Measurements from ENCODE around the gene SMCO4. TPM values are rescaled to one million over a fixed set of nuclear protein-coding genes. Genes with fewer than 3 reads are reported as not detected.

Gene SMCO4
- total and polyA plus RNA-seq, 2 donors: 11.7 to 34.3 TPM

GRCh38 chr11:93529707-93530467, 13.3 kb downstream of the SMCO4 start:
- no peaks in the 10 kb centered on the region for H3K4me1 ChIP-seq (ENCODE audit: insufficient read depth)
- H3K27ac ChIP-seq (ENCODE audit: low read depth): no peak overlapping the region
- no peak overlapping the region for H3K4me3 ChIP-seq (ENCODE audit: low read depth, low read length)
- 70% methylated on average over 9 of the region's 9 CpGs for WGBS
- no peaks in the 10 kb centered on the region for H3K36me3 ChIP-seq (ENCODE audit: insufficient read depth)
- no peak for DNase-seq (ENCODE audit: extremely low spot score)

GRCh38 chr11:93528757-93529645, 14.2 kb downstream of the SMCO4 start:
- H3K4me1 ChIP-seq (ENCODE audit: insufficient read depth): no peaks in the 10 kb centered on the region
- no peak overlapping the region for H3K27ac ChIP-seq (ENCODE audit: low read depth)
- no peaks in the 10 kb centered on the region for H3K36me3 ChIP-seq (ENCODE audit: insufficient read depth)
- no peak for DNase-seq (ENCODE audit: extremely low spot score)
- no peak overlapping the region for H3K4me3 ChIP-seq (ENCODE audit: low read depth, low read length)
- 70% methylated on average over 10 of the region's 10 CpGs for WGBS

GRCh38 chr11:93528252-93528651, 14.9 kb downstream of the SMCO4 start:
- WGBS: 69% methylated on average over 4 of the region's 4 CpGs
- H3K27ac ChIP-seq (ENCODE audit: low read depth): no peak overlapping the region
- no peaks in the 10 kb centered on the region for H3K36me3 ChIP-seq (ENCODE audit: insufficient read depth)
- no peaks in the 10 kb centered on the region for H3K4me1 ChIP-seq (ENCODE audit: insufficient read depth)
- no peak overlapping the region for H3K4me3 ChIP-seq (ENCODE audit: low read depth, low read length)
- DNase-seq (ENCODE audit: extremely low spot score): no peak

- H3K4me1 ChIP-seq (ENCODE audit: insufficient read depth): no peaks in the 10 kb centered on the region
- DNase-seq (ENCODE audit: extremely low spot score): no peak
- H3K4me3 ChIP-seq (ENCODE audit: low read depth, low read length): no peak overlapping the region
- no peak overlapping the region for H3K27ac ChIP-seq (ENCODE audit: low read depth)
- WGBS: 89% methylated on average over 8 of the region's 8 CpGs
- H3K36me3 ChIP-seq (ENCODE audit: insufficient read depth): no peaks in the 10 kb centered on the region
Observed at GRCh38 chr11:93526641-93527583, 16.3 kb downstream of the SMCO4 start.

GRCh38 chr11:93526346-93526633, 16.9 kb downstream of the SMCO4 start:
- Histone ChIP-seq H3K27ac (ENCODE audit: low read depth) (no peak overlapping the region), H3K36me3 (ENCODE audit: insufficient read depth) (no peaks in the 10 kb centered on the region), H3K4me3 (ENCODE audit: low read depth, low read length) (no peak overlapping the region), H3K4me1 (ENCODE audit: insufficient read depth) (no peaks in the 10 kb centered on the region)
- DNase-seq (ENCODE audit: extremely low spot score): no peak
- 66% methylated on average over 3 of the region's 3 CpGs for WGBS

GRCh38 chr11:93525601-93526345, 17.4 kb downstream of the SMCO4 start:
- WGBS: 43% methylated on average over 7 of the region's 7 CpGs
- no peak overlapping the region for H3K4me3 ChIP-seq (ENCODE audit: low read depth, low read length)
- no peak for DNase-seq (ENCODE audit: extremely low spot score)
- no peaks in the 10 kb centered on the region for H3K4me1 ChIP-seq (ENCODE audit: insufficient read depth)
- H3K36me3 ChIP-seq (ENCODE audit: insufficient read depth): no peaks in the 10 kb centered on the region
- H3K27ac ChIP-seq (ENCODE audit: low read depth): no peak overlapping the region

- Histone ChIP-seq H3K27ac (ENCODE audit: low read depth) (no peak overlapping the region), H3K4me3 (ENCODE audit: low read depth, low read length) (no peak overlapping the region), H3K36me3 (ENCODE audit: insufficient read depth) (no peaks in the 10 kb centered on the region), H3K4me1 (ENCODE audit: insufficient read depth) (no peaks in the 10 kb centered on the region)
- no peak for DNase-seq (ENCODE audit: extremely low spot score)
- WGBS: 93% methylated on average over 2 of the region's 2 CpGs
Observed at GRCh38 chr11:93524858-93525257, 18.3 kb downstream of the SMCO4 start.

- no peaks in the 10 kb centered on the region for H3K36me3 ChIP-seq (ENCODE audit: insufficient read depth)
- 88% methylated on average over 6 of the region's 6 CpGs for WGBS
- DNase-seq (ENCODE audit: extremely low spot score): no peak
- H3K4me3 ChIP-seq (ENCODE audit: low read depth, low read length): no peak overlapping the region
- H3K4me1 ChIP-seq (ENCODE audit: insufficient read depth): no peaks in the 10 kb centered on the region
- H3K27ac ChIP-seq (ENCODE audit: low read depth): no peak overlapping the region
Observed at GRCh38 chr11:93524173-93524536, 19.0 kb downstream of the SMCO4 start.

GRCh38 chr11:93520726-93521509, 22.3 kb downstream of the SMCO4 start:
- Histone ChIP-seq H3K36me3 (ENCODE audit: insufficient read depth) (no peaks in the 10 kb centered on the region), H3K4me3 (ENCODE audit: low read depth, low read length) (no peak overlapping the region), H3K4me1 (ENCODE audit: insufficient read depth) (no peaks in the 10 kb centered on the region), H3K27ac (ENCODE audit: low read depth) (no peak overlapping the region)
- no peak for DNase-seq (ENCODE audit: extremely low spot score)
- 80% methylated on average over 5 of the region's 5 CpGs for WGBS

- no peak for DNase-seq (ENCODE audit: extremely low spot score)
- H3K4me1 ChIP-seq (ENCODE audit: insufficient read depth): no peaks in the 10 kb centered on the region
- WGBS: 79% methylated on average over 1 of the region's 1 CpG
- no peaks in the 10 kb centered on the region for H3K36me3 ChIP-seq (ENCODE audit: insufficient read depth)
- H3K27ac ChIP-seq (ENCODE audit: low read depth): no peak overlapping the region
- H3K4me3 ChIP-seq (ENCODE audit: low read depth, low read length): no peak overlapping the region
Observed at GRCh38 chr11:93519179-93519578, 24.0 kb downstream of the SMCO4 start.

GRCh38 chr11:93518081-93518480, 25.1 kb downstream of the SMCO4 start:
- Histone ChIP-seq H3K4me1 (ENCODE audit: insufficient read depth) (no peaks in the 10 kb centered on the region), H3K4me3 (ENCODE audit: low read depth, low read length) (no peak overlapping the region), H3K36me3 (ENCODE audit: insufficient read depth) (no peaks in the 10 kb centered on the region), H3K27ac (ENCODE audit: low read depth) (no peak overlapping the region)
- WGBS: 93% methylated on average over 3 of the region's 3 CpGs
- no peak for DNase-seq (ENCODE audit: extremely low spot score)

- Histone ChIP-seq H3K4me3 (ENCODE audit: low read depth, low read length) (no peak overlapping the region), H3K4me1 (ENCODE audit: insufficient read depth) (peaks cover 2% of the 10 kb centered on the region), H3K36me3 (ENCODE audit: insufficient read depth) (no peaks in the 10 kb centered on the region), H3K27ac (ENCODE audit: low read depth) (no peak overlapping the region)
- WGBS: 93% methylated on average over 4 of the region's 4 CpGs
- no peak for DNase-seq (ENCODE audit: extremely low spot score)
Observed at GRCh38 chr11:93517611-93518010, 25.6 kb downstream of the SMCO4 start.
